CD4-positive, alpha-beta T cell treated with Interleukin-15 for 1 hour (primary cell): ENCODE results near the gene TMEM74B.
A peak's percentile ranks its signal among the peaks of the same experiment; 100 is the strongest.
"Not testable (repeated sequence)": the region's sequence is repeated elsewhere in the genome, so short reads cannot be mapped to it uniquely, and the experiment has no call there.

ENCODE experiments used
- DNase-seq: peaks from one replicate; pipeline ENCODE4 v3.0.0-alpha.2; 2020

The TMEM74B gene

DNA sequence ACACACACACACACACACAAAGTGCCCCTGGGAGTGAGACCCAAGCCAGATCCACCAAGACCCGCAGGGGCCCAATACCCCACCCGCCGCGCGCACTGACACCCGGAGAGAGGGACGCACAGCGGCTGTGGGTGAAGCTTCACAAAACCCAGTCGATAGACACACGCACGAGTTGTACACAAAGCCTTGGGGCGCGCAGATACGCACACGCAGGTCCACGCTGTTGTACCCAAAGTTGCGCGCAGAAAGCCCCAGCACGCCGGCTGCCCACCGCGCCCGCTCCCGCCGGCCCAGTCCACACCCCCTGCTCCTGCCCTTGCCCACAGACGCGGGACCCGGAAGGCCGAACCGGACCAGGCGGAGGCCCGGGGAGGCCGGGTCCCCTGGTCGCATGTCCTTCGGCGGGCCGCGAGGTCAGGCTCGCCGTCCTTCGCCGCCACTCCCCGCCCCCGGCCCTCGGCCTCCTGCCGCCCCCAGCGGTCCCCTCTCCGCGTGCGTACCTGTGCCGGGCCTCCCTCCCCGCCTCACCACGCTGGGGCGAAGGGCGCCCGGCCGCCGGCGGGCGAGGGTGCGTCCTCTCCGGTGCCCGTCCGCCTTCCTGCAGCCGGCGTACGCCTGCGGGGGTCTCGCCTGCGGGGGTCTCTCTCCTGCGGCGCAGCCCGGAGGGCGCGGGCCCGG, at the start of gene TMEM74B:
Gene TMEM74B, minus strand, starts transcription at position 344 of the 678 bp plus-strand sequence. CDS start 1,180 bp downstream, outside the sequence.
- DNase-seq = no peak

DNA sequence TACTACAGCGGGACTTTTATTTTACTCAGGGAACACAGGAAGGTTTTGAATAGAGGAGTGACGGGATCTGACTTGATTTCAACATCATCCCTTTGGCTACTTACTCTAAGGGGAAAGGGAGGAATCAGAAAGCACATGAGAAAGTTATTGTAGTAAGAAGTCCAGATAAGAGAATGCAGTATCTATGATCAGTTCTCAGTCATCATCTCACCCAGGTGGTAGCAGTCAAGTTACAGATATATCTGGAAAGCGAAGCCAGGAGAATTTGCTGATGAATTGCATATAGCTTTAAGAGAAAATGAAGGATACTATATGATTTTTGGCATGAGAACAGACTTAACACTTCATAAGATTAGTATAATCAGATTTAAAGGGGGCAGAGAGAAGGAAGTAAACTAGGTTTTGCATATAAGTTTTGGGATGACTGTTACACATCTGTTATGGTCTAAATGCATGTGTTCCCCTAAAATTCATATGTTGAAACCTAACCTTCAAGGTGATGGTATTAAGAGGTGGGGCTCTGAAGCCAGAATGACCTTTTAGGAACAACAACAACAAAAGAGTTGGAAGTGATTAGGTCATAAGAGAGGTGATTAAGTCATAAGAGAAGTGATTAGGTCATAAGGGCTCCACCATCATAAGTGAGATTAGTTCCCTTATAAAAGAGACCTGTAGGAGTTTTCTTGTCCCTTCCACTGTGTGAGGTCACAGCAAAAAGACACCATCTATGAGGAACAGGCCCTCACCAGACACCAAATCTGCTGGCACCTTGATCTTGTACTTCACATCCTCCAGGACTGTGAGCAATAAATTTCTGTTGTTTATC, 47.7 kb upstream of the TMEM74B start:
- no peak for DNase-seq

DNA sequence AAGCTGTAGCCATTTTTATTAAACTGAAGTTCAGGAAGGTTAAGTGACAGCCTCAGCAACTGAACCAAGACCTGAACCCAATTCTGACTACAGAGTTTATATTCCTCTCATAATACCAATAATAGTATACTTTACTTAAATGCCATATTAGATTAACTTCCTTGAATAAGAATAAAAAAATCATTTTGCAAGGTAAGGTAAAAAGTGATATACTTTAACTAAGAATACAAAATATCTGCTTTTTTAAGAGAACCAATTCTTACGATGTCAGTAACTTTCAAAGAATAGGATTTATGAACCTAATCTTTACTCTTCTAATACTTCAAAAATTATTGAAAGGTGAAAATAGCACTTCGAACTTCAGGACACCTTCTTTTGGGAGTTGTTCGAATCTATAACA, 44.8 kb upstream of the TMEM74B start:
- DNase-seq = no peak

DNA sequence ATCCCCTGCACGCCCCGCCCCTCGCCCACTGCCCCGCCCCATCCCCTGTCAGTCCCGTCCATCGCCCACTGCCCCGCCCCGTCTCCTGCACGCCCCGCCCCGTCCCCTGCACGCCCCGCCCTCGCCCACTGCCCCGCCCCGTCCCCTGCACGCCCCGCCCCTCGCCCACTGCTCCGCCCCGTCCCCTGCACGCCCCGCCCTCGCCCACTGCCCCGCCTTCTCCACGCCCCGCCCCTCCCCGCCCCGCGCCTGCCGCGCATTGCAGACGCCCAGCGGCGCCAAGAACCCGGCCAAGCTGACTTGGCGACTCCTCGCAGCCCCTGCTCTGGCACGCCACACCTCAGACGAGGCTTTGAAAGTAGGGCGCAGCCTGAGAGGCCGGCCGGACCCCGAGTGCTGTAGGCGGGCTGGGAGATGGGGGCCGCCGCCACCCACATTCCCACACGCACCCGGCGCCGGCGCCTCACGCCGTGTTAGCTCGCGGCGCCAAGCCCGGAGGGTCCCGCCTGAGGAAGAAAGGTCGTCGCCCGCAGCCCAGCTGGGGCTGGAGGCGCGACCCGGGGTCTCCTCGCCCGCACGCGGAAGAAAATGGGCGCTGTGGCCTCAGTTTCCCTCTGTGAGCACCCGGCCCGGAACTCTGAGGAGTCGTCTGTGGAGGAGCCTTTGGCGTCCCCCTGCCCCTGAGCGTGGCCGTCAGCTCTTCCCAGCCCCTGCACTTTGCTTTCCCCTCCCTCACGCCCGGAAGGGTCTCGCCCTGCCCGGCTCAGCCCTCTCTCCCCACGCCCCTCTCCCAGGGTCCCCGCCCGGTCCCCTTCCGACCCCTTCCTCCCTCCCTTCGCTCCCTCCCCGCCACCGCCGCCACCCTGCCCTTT, 41.2 kb upstream of the TMEM74B start, which contains the start of gene RAD21L1:
Gene RAD21L1, plus strand, starts transcription at position 262 of the 872 bp plus-strand sequence. CDS start 2,410 bp downstream, outside the sequence.
- peak; percentile 72 for DNase-seq

DNA sequence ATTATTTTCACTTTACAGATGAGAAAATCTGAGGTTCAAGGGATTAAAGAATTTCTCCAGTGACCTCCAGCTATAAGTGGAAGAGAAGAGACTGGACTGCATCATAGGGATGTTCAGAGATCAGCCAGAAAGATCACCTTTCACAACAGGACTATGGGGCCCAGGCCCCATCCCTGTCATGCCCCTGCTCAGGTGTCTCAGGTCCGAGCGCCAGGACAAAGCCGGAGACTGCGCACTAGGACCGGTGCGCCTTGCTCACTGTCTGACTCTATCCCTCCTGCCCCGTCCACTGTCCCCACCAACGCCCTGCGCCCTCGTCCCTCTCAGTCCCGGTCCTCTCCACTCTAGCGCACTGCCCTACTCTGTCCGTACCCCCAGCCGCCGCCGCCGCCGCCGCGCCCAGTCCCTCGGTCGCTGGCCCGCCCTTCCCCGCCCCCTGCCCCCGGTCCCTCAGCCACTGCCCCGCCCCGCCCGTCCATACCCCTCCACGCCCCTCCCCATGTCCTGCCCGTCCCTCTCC, 40.5 kb upstream of the TMEM74B start:
- no peak for DNase-seq

DNA sequence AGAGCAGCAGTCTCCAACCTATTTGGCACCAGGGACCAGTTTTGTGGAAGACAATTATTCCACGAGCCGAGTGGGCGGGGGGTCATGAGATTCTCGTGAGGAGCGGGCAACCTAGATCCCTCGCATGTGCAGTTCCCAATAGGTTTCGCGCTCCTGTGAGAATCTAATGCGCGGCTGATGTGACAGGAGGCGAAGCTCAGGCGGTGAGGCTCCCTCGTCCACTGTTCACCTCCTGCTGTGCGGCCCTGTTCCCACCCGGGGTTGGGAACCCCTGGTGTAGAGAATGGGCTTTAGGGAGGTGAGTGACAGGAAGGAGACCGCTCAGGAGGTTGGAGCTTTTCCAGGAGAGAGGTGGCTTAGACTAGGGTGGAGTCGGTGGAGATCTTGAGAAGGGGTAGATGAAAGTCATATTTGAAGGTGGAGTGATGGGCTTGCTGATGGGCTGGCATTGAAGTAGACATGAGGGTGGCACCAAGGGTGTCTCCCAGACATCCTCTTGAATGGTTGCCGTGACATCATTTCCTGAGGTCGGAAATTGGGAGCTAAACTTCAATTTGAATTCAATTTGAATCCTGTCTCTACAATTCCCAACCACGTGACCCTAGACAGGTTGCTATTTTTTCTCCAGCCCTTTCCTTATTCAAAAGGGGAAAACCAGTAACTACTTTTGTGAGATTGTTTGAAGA, 39.6 kb upstream of the TMEM74B start:
- no peak for DNase-seq

DNA sequence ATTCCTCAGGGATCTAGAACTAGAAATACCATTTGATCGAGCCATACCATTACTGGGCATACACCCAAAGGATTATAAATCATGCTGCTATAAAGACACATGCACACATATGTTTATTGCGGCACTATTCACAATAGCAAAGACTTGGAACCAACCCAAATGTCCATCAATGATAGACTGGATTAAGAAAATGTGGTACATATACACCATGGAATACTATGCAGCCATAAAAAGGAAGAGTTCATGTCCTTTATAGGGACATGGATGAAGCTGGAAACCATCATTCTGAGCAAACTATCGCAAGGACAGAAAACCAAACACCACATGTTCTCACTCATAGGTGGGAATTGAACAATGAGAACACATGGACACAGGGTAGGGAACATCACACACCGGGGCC, 38.0 kb upstream of the TMEM74B start:
- not testable (repeated sequence) for DNase-seq

DNA sequence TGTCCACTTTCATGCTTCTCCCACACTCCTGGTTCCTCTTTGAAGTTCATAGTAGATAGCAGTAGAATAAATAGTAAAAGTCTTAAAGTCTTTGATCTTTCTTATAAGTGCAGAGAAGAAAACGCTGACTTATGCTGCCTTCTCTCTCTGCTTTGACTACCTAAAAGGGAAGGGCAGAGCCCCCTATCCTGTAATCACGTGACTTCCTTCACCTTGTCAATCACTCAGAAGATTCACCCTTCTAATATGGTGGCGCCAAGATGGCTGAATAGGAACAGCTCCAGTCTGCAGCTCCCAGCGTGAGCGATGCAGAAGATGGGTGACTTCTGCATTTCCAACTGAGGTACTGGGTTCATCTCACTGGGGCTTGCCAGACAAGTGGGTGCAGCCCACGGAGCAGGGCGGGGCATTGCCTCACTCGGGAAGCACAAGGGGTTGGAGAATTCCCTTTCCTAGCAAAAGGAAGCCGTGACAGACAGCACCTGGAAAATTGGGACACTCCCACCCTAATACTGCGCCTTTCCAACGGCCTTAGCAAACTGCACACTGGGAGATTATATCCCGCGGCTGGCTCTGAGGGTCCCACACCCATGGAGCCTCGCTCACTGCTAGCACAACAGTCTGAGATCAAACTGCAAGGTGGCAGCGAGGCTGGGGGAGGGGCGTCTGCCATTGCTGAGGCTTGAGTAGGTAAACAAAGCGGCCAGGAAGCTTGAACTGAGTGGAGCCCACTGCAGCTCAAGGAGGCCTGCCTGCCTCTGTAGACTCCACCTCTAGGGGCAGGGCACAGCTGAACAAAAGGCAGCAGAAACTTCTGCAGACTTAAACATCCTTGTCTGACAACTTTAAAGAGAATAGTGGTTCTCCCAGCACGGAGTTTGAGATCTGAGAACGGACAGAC, 32.0 kb upstream of the TMEM74B start:
- peak; percentile 23 for DNase-seq

DNA sequence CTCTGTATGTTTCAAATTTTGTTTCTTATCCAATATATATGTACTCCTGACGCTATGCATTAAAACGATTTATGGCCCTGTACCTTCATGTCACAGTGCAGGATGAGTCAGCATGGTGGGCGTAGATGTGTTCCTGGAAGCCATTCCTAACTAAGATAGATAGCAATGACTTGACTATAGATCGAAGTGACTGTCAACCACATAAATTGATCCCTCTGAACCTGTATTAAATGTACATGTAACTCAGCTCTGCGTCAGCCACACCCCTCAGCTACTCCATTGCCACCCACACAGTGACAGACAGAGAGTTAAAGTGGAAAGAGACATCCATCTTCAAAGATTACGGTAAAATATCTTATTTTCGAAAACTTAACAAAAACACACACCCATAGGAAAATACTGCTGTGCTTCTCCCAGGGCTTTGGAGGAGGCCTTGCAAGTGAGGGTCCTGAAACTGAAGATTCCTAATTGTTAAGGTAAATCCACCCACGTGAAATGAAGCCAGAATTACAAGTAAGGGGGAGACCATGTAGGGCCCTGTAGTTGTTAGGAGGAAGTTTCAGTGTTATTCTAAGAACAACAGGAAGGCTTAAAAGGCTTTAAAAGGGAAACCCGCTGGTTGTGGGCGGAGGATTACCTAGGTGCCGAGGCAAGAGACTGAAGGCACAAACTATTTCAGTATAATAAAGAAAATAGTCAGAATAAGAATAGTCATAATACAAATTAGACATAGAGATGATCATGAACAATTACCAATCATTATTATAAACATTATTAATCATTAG, 30.8 kb upstream of the TMEM74B start:
- DNase-seq = no peak

DNA sequence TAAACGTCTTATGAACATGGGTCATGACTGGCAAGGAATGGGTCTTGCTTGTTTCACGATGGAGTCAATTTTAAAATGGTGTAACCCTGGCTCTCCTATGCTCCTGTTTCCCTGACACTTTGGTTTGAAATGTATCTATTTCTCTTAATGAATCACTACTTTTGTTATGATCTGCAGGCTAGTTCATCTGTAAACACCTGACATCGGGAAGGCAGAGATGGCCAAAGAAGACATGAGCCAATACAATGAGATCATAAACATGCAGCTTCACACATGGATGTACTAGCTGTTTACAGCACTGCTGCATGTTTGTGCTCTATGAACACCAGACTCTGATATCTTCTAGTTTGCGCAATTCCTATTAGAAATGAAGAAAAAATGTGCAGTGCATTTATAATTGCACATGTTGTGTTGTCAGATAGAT, 30.1 kb upstream of the TMEM74B start:
- DNase-seq = no peak

DNA sequence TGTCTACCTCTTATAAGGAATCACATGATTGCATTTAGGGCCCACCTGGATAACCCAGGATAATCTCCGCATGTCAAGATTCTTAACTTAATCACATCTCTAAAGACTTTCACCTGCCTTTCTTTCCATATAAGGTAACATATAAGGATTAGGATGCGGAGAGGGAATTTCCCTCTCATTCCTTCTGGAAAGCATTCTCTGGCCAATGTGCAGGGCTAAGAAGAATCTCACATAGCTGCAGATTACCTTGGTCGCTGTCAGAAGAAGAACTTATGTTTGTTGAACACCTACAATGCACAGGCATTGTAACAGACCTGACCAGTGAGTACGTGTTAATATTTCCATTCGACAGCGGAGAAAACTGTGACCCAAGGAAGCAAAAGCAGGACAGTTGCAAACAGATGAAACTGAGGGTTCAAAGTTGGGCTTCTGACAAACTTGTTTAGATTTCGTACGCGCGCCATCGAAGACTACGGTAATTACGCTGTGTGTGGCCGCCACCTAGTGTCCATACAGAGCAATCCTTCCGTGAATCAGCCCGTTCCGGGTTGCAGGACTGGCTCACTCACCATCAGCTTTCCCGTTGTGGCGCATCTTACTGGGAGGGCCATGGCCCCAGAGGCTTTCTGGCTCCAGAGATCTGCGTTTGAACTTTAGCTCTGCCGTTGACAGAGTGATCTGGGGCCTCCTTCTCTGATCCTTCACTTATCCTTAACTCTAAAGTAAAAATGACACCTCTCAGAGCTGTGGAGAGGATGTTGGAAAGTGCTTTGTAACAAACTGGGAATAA, 28.0 kb upstream of the TMEM74B start:
- peak; percentile 59 for DNase-seq

DNA sequence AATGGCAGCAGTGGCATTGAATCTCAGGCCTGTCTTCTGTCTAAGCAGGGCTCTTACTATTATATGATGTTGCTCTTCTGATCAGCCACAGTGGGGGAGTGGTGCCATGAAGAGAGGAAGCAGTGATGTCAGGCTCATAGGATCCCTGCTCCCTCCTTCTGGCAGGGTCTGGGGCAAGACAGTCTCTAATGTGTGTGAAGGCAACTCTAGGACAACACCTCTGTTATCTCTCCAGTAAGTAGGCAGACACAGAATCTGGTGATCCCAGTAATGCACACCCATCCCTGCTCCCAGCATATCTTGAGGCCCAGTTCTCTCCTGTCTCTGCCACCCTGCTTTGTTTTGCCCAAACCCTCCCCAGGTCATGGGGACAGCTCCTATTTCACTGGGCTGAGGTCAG, 27.2 kb upstream of the TMEM74B start:
- DNase-seq = no peak

DNA sequence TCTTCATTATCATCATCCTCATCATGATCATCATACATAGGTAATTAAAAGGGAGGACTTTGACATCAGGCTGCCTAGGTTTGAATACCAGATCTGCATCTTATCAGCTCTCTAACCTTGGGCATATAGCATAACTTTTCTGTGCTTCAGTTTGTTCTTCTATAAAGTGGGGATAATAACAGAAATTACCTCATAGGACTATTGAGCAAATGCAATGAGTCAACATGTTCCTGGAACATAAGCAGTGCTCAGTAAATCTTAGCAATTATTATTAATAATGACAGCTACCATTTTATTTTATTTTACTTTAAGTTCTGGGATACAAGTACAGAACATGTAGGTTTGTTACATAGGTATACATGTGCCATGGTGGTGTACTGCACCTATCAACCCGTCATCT, 25.7 kb upstream of the TMEM74B start:
- DNase-seq = no peak

DNA sequence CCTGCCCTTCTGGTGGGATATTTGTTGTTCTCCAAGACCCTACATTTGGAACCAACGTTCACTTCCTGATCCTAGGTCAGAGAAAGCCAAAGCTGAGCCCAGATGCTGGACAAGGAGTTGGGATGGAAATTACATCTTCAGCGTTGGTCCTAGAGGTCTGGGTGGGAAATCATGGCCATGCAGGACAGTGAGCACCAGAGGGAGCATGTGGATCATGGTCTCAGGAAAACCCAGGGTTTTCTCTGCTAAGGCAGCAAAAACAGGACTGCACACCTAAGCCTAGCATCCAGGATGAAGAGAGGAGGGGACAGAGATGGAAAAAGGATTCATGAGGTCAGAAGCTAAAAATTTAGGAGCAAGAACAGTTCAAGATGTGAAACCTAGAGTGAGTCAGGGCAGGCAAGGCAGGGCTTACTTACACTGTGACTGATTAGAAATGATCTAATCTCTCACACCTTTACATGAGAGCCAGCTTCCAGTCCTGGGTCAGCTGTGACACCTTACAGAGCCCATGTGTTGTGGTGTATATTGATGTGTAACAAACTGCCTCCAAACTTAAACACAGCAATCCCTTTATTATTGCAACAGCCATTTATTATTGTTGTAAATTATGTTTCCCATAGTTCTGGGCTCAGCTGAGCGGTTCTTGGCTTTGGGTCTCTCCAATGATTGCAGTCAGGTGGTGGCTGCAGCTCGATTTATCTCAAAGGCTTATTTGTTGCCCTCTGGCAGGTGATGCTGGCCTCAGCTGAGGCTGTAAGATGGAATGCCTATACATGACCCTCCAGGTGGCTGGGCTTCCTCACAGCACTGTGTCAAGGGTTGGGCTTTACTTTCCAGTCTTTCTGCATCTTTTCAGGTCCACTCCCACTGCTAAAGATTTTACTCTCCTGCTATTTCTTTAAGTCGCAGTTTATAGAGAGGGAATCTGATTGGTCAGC, 24.9 kb upstream of the TMEM74B start:
- DNase-seq = no peak

DNA sequence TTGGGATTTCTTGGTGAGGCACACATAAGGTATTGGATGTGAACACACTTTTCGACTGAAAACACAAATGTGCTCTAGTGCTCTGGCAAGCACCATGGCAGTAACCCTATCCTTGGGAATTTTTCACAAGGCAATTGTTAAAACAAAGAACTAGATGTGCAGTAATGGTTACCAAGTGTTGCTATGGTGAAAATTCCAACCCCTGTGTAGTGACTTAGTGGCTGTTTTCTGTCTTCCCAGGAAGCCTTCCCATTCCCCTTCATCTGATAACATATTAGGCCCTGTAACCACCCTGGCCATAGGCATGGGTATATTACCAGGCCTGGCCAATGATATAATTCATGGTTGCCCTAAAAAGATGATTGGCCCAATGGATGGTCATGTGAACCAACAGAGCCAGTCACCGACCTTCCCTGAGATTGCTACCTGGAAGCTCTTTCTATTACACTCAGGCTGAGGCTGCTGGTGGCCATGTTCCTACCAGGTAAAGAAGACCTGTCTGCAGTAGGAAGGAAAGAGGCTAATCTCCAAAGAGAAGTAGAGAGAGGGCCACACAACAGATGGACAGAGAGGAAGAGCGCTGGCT, 22.6 kb upstream of the TMEM74B start:
- DNase-seq = no peak

DNA sequence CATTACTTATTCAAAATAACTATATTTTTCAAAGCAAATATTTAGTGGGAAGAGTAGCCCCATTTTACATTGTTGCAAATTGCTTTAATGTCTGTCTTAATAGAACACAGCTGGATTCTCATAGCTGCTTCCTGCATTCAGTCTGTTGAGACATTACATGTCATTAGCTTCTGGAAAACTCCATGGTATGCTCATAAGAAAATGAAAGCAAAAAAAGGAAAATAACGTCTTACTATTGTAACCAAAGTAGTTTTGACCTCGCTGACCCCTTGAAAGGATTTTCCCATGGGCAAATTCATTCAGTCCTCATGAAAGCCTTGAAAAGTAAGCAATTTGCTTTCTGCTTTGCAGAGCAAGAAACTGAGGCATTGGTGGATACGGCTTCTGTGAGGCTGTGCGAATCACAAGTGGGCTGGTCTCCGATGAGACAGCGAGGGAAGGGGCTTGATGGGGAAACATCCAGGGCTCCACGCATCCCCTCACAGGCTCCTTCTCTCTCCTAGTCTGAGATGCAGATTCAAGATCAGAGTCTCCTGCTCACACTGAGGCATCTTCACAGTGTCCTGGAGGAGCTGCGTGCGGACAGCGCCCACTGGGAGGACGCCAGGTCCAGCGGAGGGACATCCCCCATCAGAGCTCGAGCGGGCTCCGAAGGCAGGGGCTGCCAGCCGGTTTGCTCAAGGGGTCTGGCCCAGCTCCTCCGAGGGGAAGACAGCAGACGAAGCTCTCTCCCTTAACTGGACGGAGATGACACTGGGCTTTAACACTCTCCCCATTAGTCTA, 21.8 kb upstream of the TMEM74B start:
- DNase-seq = no peak

DNA sequence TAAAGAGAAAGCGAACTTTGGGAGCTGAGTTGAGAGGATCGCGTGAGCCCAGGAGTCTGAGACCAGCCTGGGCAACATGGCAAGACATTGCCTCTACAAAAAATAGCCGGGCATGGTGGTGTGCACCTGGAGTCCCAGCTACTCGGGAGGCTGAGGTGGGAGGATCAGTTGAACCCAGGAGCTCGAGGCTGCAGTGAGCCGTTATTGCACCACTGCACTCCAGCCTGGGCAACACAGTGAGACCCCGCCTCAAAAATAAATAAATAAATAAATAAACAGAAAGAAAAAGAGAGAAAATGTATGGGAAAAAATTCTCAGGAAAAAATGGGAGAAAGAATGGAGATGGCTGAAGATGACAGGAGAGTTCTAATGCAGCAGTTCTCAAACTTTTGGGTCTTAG, 21.0 kb upstream of the TMEM74B start:
- no peak for DNase-seq
